SK-N-SH treated with all-trans-retinoic acid at 6 μM for 48 hours (cell line): Measurements from ENCODE around the gene EEFSEC.

ENCODE experiments used
- ATAC-seq: fragments of 200-7000 bp; cut with Tn5 transposase; 3 replicates; pipeline ENCODE4 v1.9.1; 2020; ENCODE audit warnings: mild to moderate bottlenecking, moderate library complexity
- ARNTL ChIP-seq: fragments of 450-650 bp; formaldehyde crosslinking; IDR thresholded peaks from 2 replicates; pipeline ENCODE4 v1.5.0; 2020; ENCODE audit warnings: low read depth, mild to moderate bottlenecking, moderate library complexity, borderline replicate concordance
- BACH2 ChIP-seq: fragments of 250-450 bp; sonication (Bioruptor Pico); IDR thresholded peaks from 2 replicates; pipeline ENCODE4 v1.9.0; 2021; ENCODE audit warnings: mild to moderate bottlenecking, borderline replicate concordance
- CSDC2 ChIP-seq: fragments of 250-450 bp; sonication (Bioruptor Pico); IDR thresholded peaks from 2 replicates; pipeline ENCODE4 v1.5.0; 2020; ENCODE audit warnings: mild to moderate bottlenecking, moderate library complexity
- ESRRG ChIP-seq: fragments of 250-450 bp; sonication (Bioruptor Pico); IDR thresholded peaks from 2 replicates; pipeline ENCODE4 v1.6.1; 2021; ENCODE audit warnings: mild to moderate bottlenecking
- ISL1 ChIP-seq: fragments of 250-450 bp; sonication (Bioruptor Pico); IDR thresholded peaks from 2 replicates; pipeline ENCODE4 v2.1.2; 2022; ENCODE audit warnings: mild to moderate bottlenecking, moderate library complexity
- PPARA ChIP-seq: fragments of 250-450 bp; sonication (Bioruptor Pico); IDR thresholded peaks from 2 replicates; pipeline ENCODE4 v1.5.0; 2020; ENCODE audit warnings: mild to moderate bottlenecking, borderline replicate concordance
- RARB ChIP-seq: fragments of 250-450 bp; sonication (Bioruptor Pico); IDR thresholded peaks from 2 replicates; pipeline ENCODE4 v1.8.0; 2021; ENCODE audit warnings: mild to moderate bottlenecking, moderate library complexity
- TCF4 ChIP-seq: fragments of 250-450 bp; sonication (Bioruptor Pico); IDR thresholded peaks from 2 replicates; pipeline ENCODE4 v1.8.0; 2021; ENCODE audit warnings: mild to moderate bottlenecking, moderate library complexity, borderline replicate concordance
- TOX ChIP-seq: fragments of 250-450 bp; sonication (Bioruptor Pico); IDR thresholded peaks from 2 replicates; pipeline ENCODE4 v1.8.0; 2021; ENCODE audit warnings: mild to moderate bottlenecking, moderate library complexity, borderline replicate concordance
- ZC3H10 ChIP-seq: fragments of 250-450 bp; sonication (Bioruptor Pico); IDR thresholded peaks from 2 replicates; pipeline ENCODE4 v1.5.1; 2021; ENCODE audit warnings: mild to moderate bottlenecking, moderate library complexity
- ZFP3 ChIP-seq: fragments of 250-450 bp; sonication (Bioruptor Pico); IDR thresholded peaks from 2 replicates; pipeline ENCODE4 v1.5.0; 2020; ENCODE audit warnings: mild to moderate bottlenecking, moderate library complexity
- ZFP30 ChIP-seq: fragments of 450-650 bp; formaldehyde crosslinking; IDR thresholded peaks from 2 replicates; pipeline ENCODE4 v1.5.0; 2022; ENCODE audit warnings: mild to moderate bottlenecking, moderate library complexity
- ZNF565 ChIP-seq: fragments of 450-650 bp; formaldehyde crosslinking; conservative IDR thresholded peaks from 2 replicates; pipeline ENCODE4 v1.5.0; 2020; ENCODE audit warnings: low read depth, mild to moderate bottlenecking, moderate library complexity
- ZNF70 ChIP-seq: fragments of 450-650 bp; formaldehyde crosslinking; IDR thresholded peaks from 2 replicates; pipeline ENCODE4 v1.5.0; 2020; ENCODE audit warnings: mild to moderate bottlenecking, moderate library complexity
- ZNF8 ChIP-seq: fragments of 450-650 bp; formaldehyde crosslinking; IDR thresholded peaks from 2 replicates; pipeline ENCODE4 v1.5.0; 2020; ENCODE audit warnings: mild to moderate bottlenecking, moderate library complexity
- TF ChIP-seq, protein P1 (sequence below): fragments of 250-450 bp; sonication (Bioruptor Pico); IDR thresholded peaks from 2 replicates; pipeline ENCODE4 v1.5.0; 2020; ENCODE audit warnings: mild to moderate bottlenecking, moderate library complexity
- TF ChIP-seq, protein P2 (sequence below): fragments of 250-450 bp; sonication (Bioruptor Pico); IDR thresholded peaks from 2 replicates; pipeline ENCODE4 v1.5.1; 2020; ENCODE audit warnings: low read depth, mild to moderate bottlenecking, moderate library complexity
- TF ChIP-seq, protein P3 (sequence below): fragments of 250-450 bp; sonication (Bioruptor Pico); IDR thresholded peaks from 2 replicates; pipeline ENCODE4 v1.8.0; 2020; ENCODE audit warnings: mild to moderate bottlenecking, moderate library complexity, borderline replicate concordance
- TF ChIP-seq, protein P4 (sequence below): fragments of 250-450 bp; sonication (Bioruptor Pico); IDR thresholded peaks from 2 replicates; pipeline ENCODE4 v1.8.0; 2021; ENCODE audit warnings: low read depth, mild to moderate bottlenecking, moderate library complexity, borderline replicate concordance
- TF ChIP-seq, protein P5 (sequence below): fragments of 250-450 bp; sonication (Bioruptor Pico); IDR thresholded peaks from 2 replicates; pipeline ENCODE4 v1.5.1; 2021; ENCODE audit warnings: mild to moderate bottlenecking, moderate library complexity

The EEFSEC gene

DNA sequence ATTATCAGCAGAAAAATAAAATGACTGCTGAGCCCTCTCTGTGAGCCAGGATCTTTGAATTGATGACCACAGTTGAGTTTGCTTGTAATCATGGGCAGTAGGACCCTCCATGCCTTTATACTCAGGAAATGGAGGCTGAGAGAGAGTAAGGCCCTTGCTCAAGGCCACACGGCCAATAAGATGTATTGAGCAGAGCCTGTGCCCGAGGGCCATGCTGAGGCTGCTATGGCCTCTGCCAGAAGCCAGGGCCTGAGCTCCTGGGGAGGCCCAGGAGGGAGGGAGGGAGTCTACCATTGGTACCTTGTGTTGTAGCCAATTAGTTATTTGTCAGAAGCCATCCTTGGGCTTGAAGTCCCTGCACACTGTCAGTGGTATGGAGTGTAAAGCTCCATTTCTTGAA lies 162.0 kb downstream of the EEFSEC start:
- TF ChIP-seq TOX (CRISPR knock-in tag) (no peak), BACH2 (no peak), ZFP30 (no peak), ZNF8 (no peak), ISL1 (no peak), PPARA (CRISPR knock-in tag) (no peak), ZNF70 (no peak), ZNF565 (no peak), CSDC2 (CRISPR knock-in tag) (no peak), ZC3H10 (no peak), TCF4 (CRISPR knock-in tag) (no peak), ARNTL (no peak), RARB (no peak), ESRRG (CRISPR knock-in tag) (no peak), ZFP3 (CRISPR knock-in tag) (no peak)
- TF ChIP-seq, protein P1, sequence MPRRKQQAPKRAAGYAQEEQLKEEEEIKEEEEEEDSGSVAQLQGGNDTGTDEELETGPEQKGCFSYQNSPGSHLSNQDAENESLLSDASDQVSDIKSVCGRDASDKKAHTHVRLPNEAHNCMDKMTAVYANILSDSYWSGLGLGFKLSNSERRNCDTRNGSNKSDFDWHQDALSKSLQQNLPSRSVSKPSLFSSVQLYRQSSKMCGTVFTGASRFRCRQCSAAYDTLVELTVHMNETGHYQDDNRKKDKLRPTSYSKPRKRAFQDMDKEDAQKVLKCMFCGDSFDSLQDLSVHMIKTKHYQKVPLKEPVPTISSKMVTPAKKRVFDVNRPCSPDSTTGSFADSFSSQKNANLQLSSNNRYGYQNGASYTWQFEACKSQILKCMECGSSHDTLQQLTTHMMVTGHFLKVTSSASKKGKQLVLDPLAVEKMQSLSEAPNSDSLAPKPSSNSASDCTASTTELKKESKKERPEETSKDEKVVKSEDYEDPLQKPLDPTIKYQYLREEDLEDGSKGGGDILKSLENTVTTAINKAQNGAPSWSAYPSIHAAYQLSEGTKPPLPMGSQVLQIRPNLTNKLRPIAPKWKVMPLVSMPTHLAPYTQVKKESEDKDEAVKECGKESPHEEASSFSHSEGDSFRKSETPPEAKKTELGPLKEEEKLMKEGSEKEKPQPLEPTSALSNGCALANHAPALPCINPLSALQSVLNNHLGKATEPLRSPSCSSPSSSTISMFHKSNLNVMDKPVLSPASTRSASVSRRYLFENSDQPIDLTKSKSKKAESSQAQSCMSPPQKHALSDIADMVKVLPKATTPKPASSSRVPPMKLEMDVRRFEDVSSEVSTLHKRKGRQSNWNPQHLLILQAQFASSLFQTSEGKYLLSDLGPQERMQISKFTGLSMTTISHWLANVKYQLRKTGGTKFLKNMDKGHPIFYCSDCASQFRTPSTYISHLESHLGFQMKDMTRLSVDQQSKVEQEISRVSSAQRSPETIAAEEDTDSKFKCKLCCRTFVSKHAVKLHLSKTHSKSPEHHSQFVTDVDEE: no peak
- TF ChIP-seq, protein P2, sequence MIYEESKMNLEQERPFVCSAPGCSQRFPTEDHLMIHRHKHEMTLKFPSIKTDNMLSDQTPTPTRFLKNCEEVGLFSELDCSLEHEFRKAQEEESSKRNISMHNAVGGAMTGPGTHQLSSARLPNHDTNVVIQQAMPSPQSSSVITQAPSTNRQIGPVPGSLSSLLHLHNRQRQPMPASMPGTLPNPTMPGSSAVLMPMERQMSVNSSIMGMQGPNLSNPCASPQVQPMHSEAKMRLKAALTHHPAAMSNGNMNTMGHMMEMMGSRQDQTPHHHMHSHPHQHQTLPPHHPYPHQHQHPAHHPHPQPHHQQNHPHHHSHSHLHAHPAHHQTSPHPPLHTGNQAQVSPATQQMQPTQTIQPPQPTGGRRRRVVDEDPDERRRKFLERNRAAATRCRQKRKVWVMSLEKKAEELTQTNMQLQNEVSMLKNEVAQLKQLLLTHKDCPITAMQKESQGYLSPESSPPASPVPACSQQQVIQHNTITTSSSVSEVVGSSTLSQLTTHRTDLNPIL (CRISPR knock-in tag): no peak
- TF ChIP-seq, protein P3, sequence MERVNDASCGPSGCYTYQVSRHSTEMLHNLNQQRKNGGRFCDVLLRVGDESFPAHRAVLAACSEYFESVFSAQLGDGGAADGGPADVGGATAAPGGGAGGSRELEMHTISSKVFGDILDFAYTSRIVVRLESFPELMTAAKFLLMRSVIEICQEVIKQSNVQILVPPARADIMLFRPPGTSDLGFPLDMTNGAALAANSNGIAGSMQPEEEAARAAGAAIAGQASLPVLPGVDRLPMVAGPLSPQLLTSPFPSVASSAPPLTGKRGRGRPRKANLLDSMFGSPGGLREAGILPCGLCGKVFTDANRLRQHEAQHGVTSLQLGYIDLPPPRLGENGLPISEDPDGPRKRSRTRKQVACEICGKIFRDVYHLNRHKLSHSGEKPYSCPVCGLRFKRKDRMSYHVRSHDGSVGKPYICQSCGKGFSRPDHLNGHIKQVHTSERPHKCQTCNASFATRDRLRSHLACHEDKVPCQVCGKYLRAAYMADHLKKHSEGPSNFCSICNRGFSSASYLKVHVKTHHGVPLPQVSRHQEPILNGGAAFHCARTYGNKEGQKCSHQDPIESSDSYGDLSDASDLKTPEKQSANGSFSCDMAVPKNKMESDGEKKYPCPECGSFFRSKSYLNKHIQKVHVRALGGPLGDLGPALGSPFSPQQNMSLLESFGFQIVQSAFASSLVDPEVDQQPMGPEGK (CRISPR knock-in tag): no peak
- TF ChIP-seq, protein P4, sequence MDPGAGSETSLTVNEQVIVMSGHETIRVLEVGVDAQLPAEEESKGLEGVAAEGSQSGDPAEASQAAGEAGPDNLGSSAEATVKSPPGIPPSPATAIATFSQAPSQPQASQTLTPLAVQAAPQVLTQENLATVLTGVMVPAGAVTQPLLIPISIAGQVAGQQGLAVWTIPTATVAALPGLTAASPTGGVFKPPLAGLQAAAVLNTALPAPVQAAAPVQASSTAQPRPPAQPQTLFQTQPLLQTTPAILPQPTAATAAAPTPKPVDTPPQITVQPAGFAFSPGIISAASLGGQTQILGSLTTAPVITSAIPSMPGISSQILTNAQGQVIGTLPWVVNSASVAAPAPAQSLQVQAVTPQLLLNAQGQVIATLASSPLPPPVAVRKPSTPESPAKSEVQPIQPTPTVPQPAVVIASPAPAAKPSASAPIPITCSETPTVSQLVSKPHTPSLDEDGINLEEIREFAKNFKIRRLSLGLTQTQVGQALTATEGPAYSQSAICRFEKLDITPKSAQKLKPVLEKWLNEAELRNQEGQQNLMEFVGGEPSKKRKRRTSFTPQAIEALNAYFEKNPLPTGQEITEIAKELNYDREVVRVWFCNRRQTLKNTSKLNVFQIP (CRISPR knock-in tag): no peak
- TF ChIP-seq, protein P5, sequence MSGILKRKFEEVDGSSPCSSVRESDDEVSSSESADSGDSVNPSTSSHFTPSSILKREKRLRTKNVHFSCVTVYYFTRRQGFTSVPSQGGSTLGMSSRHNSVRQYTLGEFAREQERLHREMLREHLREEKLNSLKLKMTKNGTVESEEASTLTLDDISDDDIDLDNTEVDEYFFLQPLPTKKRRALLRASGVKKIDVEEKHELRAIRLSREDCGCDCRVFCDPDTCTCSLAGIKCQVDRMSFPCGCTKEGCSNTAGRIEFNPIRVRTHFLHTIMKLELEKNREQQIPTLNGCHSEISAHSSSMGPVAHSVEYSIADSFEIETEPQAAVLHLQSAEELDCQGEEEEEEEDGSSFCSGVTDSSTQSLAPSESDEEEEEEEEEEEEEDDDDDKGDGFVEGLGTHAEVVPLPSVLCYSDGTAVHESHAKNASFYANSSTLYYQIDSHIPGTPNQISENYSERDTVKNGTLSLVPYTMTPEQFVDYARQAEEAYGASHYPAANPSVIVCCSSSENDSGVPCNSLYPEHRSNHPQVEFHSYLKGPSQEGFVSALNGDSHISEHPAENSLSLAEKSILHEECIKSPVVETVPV (CRISPR knock-in tag): no peak
- no peak for ATAC-seq

DNA sequence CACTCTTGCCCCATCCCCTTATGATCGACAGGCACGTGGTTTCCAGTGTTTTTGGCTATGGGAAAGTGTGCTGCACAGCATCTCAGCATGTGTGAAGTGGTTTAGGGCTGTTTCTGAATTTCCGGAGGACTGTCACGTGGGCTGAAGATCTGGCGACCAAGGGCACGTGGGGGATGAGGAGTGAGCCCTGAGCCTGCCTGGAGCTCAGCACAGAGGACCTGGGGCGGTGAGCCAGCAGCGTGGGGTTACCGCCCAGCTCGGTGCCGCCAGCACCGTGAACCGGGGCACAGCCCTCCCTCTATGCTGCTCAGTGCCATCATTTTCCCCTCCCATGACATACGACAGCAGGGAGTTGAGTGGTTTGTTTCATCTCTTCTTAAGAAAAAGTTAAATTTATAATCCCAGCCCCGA lies 163.2 kb downstream of the EEFSEC start:
- no peak for TF ChIP-seq PPARA (CRISPR knock-in tag)
- TF ChIP-seq, protein P2 (CRISPR knock-in tag): no peak
- no peak for TF ChIP-seq ZNF565
- TF ChIP-seq, protein P4 (CRISPR knock-in tag): no peak
- TF ChIP-seq CSDC2 (CRISPR knock-in tag): no peak

More for the DNA sequence above, 163.2 kb downstream of the EEFSEC start:
- ATAC-seq: no peak
